ENCODE results near the gene TMEM86B. TPM values are rescaled to one million over a fixed set of nuclear protein-coding genes. Genes with fewer than 3 reads are reported as not detected.

TMEM86B gene, protein sequence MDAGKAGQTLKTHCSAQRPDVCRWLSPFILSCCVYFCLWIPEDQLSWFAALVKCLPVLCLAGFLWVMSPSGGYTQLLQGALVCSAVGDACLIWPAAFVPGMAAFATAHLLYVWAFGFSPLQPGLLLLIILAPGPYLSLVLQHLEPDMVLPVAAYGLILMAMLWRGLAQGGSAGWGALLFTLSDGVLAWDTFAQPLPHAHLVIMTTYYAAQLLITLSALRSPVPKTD
- total RNA-seq (10 to 100 TPM; 11.7 to 11.8 TPM), total RNA-seq (1.2 to 8.5 (median 3.7) reads per million in 172 experiments)
- 6.6 TPM for polyA plus RNA-seq (2013, experiment 1 of 2)
- 11.1 TPM for polyA plus RNA-seq (2013, experiment 2 of 2)

GRCh38 chr19:55228403-55229031, at the start of gene TMEM86B:
Gene TMEM86B (minus strand): TSS chr19:55228763. CDS start chr19:55228741, 22 bp downstream.
- Histone ChIP-seq H3K9me3 (ENCODE audit: control insufficient read depth in 1 of 2, insufficient read depth in 1 of 2, low read length in 2 of 2) (peaks cover 0 to 1% of the 10 kb centered on the region in 2 experiments), H3K27me3 (ENCODE audit: control insufficient read depth in 1 of 2, insufficient read depth in 2 of 2, low read length in 2 of 2) (no peaks in the 10 kb centered on the region), H3K36me3 (ENCODE audit: insufficient read depth, low read length) (peaks cover 64% of the 10 kb centered on the region), H3K27ac (ENCODE audit: low read depth in 1 of 2, low read length in 2 of 2) (no peak within 1 kb of the TSS), H3K4me1 (ENCODE audit: insufficient read depth, low read length) (no peaks in the 10 kb centered on the region), H3K4me3 (ENCODE audit: low read length) (no peak within 1 kb of the TSS)
- H3K36me3 Mint-ChIP-seq (ENCODE audit: low read depth) = peaks cover 77% of the 10 kb centered on the region
- H3K27me3 Mint-ChIP-seq = no peaks in the 10 kb centered on the region
- H3K27ac Mint-ChIP-seq = no peak within 1 kb of the TSS
- CTCF ChIA-PET = no interaction called here
- no peak for TF ChIP-seq CTCF (IDR thresholded peaks at IDR 0.05)
- H3K4me1 Mint-ChIP-seq (ENCODE audit: low read depth) = peaks cover 6% of the 10 kb centered on the region
- H3K9me3 Mint-ChIP-seq = no peaks in the 10 kb centered on the region
- no peak for DNase-seq
- no peak for ATAC-seq (ENCODE audit: poor library complexity)
- intact Hi-C loops (cut with DNase I, micrococcal nuclease) = no loop called here
- POLR2A ChIA-PET = interaction anchor here (1.6 kb wide), 1 partner anchor 26 kb away, joined by 6 read pairs; no protein-coding TSS in a partner anchor
- no peak within 1 kb of the TSS for H3K4me3 Mint-ChIP-seq

- Mint-ChIP-seq H3K9me3 (no peaks in the 10 kb centered on the region), H3K27ac (no peak overlapping the region), H3K36me3 (ENCODE audit: low read depth) (peaks cover 55% of the 10 kb centered on the region), H3K27me3 (no peaks in the 10 kb centered on the region), H3K4me3 (peak overlapping the region; percentile 51), H3K4me1 (ENCODE audit: low read depth) (peaks cover 32% of the 10 kb centered on the region)
- no peak for TF ChIP-seq CTCF (IDR thresholded peaks at IDR 0.05)
- Histone ChIP-seq H3K27me3 (ENCODE audit: control insufficient read depth in 1 of 2, insufficient read depth in 2 of 2, low read length in 2 of 2) (no peaks in the 10 kb centered on the region), H3K9me3 (ENCODE audit: control insufficient read depth in 1 of 2, insufficient read depth in 1 of 2, low read length in 2 of 2) (no peaks in the 10 kb centered on the region), H3K4me1 (ENCODE audit: insufficient read depth, low read length) (peaks cover 35% of the 10 kb centered on the region), H3K4me3 (ENCODE audit: low read length) (no peak overlapping the region), H3K36me3 (ENCODE audit: insufficient read depth, low read length) (peaks cover 28% of the 10 kb centered on the region), H3K27ac (ENCODE audit: low read depth in 1 of 2, low read length in 2 of 2) (peak overlapping the region in 1 of 2 donors; percentile 44)
- ATAC-seq (ENCODE audit: poor library complexity) (no peak), DNase-seq (peak in 1 of 14 experiments; percentile 23)
- POLR2A ChIA-PET = interaction anchor here (5.9 kb wide), 1 partner anchor 18 kb away, joined by 79 read pairs; the partner anchor contains the start of gene PPP6R1
- CTCF ChIA-PET = no interaction called here
- intact Hi-C loops (cut with DNase I, micrococcal nuclease) = no loop called here
Observed at GRCh38 chr19:55277494-55277893, 48.9 kb upstream of the TMEM86B start.

DNA sequence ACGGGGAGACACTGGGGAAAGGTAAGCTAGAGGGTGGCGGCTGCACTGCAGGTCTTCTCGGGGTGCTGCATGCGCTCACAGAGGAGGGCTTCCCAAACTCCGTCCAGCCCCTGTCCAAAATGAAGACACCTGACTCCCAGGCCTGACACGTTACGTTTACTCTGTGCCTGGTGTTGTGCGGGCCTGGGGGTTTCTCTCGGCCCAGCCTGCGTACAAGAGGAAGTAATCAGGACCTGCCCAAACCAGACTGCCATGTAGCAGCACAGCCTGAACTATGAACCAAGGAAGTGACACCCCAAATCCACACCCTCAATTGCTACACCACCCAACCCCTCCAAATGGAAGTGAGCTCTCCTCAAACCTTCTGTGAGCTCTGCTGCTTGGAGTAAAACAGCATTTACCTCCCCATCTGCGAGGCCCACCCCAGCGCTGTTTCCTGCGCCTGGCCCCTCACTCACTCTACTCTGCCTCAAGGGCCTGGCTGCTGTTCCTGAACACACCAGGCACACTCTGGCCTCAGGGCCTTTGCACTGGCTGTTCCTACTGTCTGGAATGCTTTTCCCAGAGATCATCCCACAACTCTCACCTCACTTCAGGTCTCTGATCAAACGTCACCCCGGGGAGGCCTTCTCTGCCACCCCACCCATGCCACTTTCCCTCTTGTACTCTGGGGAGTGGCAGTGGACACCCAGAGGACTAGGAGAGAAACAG, 48.3 kb upstream of the TMEM86B start:
- POLR2A ChIA-PET = interaction anchor here (5.9 kb wide), 1 partner anchor 17 kb away, joined by 79 read pairs; the partner anchor contains the start of gene PPP6R1
- H3K27me3 Mint-ChIP-seq = no peaks in the 10 kb centered on the region
- H3K4me3 Mint-ChIP-seq = peak overlapping the region; percentile 61
- Histone ChIP-seq H3K36me3 (ENCODE audit: insufficient read depth, low read length) (peaks cover 33% of the 10 kb centered on the region), H3K27me3 (ENCODE audit: control insufficient read depth in 1 of 2, insufficient read depth in 2 of 2, low read length in 2 of 2) (no peaks in the 10 kb centered on the region), H3K4me1 (ENCODE audit: insufficient read depth, low read length) (peaks cover 35% of the 10 kb centered on the region), H3K9me3 (ENCODE audit: control insufficient read depth in 1 of 2, insufficient read depth in 1 of 2, low read length in 2 of 2) (no peaks in the 10 kb centered on the region), H3K27ac (ENCODE audit: low read depth in 1 of 2, low read length in 2 of 2) (peak overlapping the region in 1 of 2 donors; percentile 44), H3K4me3 (ENCODE audit: low read length) (no peak overlapping the region)
- intact Hi-C loops (cut with DNase I, micrococcal nuclease) = no loop called here
- ATAC-seq (ENCODE audit: poor library complexity) (no peak), DNase-seq (peak in 3 of 14 experiments; percentile 34 to 61 (median 36))
- H3K36me3 Mint-ChIP-seq (ENCODE audit: low read depth) = peaks cover 61% of the 10 kb centered on the region
- H3K9me3 Mint-ChIP-seq = no peaks in the 10 kb centered on the region
- CTCF ChIA-PET = no interaction called here
- TF ChIP-seq CTCF (IDR thresholded peaks at IDR 0.05) = no peak
- H3K27ac Mint-ChIP-seq = peak overlapping the region; percentile 77
- H3K4me1 Mint-ChIP-seq (ENCODE audit: low read depth) = peaks cover 32% of the 10 kb centered on the region
